H9 (cell line): ENCODE data around the gene USP20. TPM values are rescaled to one million over a fixed set of nuclear protein-coding genes. Genes with fewer than 3 reads are reported as not detected.
A peak's percentile ranks its signal among the peaks of the same experiment; 100 is the strongest.

ENCODE experiments used
- DNase-seq: peaks from one replicate; pipeline ENCODE4 v3.0.0-alpha.2; 2017
- H2AFZ ChIP-seq: one replicate; pipeline ENCODE4 v1.6.1; 2013; ENCODE audit warnings: mild to moderate bottlenecking, low read length, control low read depth, moderate library complexity
- H2AK5ac ChIP-seq: 2 replicates; pipeline ENCODE4 v1.6.1; 2013; ENCODE audit warnings: low read length, control low read depth, mixed read lengths; ENCODE audit not compliant: insufficient read length
- H2BK120ac ChIP-seq: one replicate; pipeline ENCODE4 v1.6.1; 2013; ENCODE audit warnings: low read depth, mild to moderate bottlenecking, low read length, control low read depth, inconsistent platforms; ENCODE audit not compliant: poor library complexity, severe bottlenecking
- H2BK12ac ChIP-seq: 2 replicates; pipeline ENCODE4 v1.6.1; 2013; ENCODE audit warnings: low read length, control low read depth, mixed read lengths, low read depth; ENCODE audit not compliant: insufficient read length
- H2BK15ac ChIP-seq: 2 replicates; pipeline ENCODE4 v1.6.1; 2013; ENCODE audit warnings: low read depth, low read length, control low read depth
- H2BK20ac ChIP-seq: one replicate; pipeline ENCODE4 v1.6.1; 2013; ENCODE audit warnings: low read depth, mild to moderate bottlenecking, low read length, control low read depth, inconsistent platforms; ENCODE audit not compliant: poor library complexity, severe bottlenecking
- H2BK5ac ChIP-seq: 2 replicates; pipeline ENCODE4 v1.6.1; 2013; ENCODE audit warnings: low read length, control low read depth, mixed read lengths; ENCODE audit not compliant: insufficient read length
- H3K14ac ChIP-seq: 2 replicates; pipeline ENCODE4 v1.6.1; 2013; ENCODE audit warnings: low read length, control low read depth; ENCODE audit not compliant: insufficient read depth
- H3K18ac ChIP-seq: 2 replicates; pipeline ENCODE4 v1.6.1; 2013; ENCODE audit warnings: low read depth, mild to moderate bottlenecking, mixed read lengths, low read length, control low read depth; ENCODE audit not compliant: insufficient read length
- H3K23ac ChIP-seq: 2 replicates; pipeline ENCODE4 v1.6.1; 2013; ENCODE audit warnings: low read length, control low read depth, mixed read lengths, low read depth; ENCODE audit not compliant: insufficient read length
- H3K23me2 ChIP-seq: 2 replicates; pipeline ENCODE4 v1.6.1; 2013; ENCODE audit warnings: low read depth, mild to moderate bottlenecking, mixed read lengths, low read length, control low read depth; ENCODE audit not compliant: insufficient read length, poor library complexity, severe bottlenecking
- H3K27ac ChIP-seq: 2 replicates; pipeline ENCODE4 v1.5.1; 2013; ENCODE audit warnings: low read length, control low read depth, mixed read lengths, low read depth; ENCODE audit not compliant: insufficient read length
- H3K27me3 ChIP-seq: 2 replicates; pipeline ENCODE4 v1.6.1; 2013; ENCODE audit warnings: low read length, control low read depth, inconsistent platforms; ENCODE audit not compliant: insufficient read depth
- H3K4ac ChIP-seq: 2 replicates; pipeline ENCODE4 v1.6.1; 2013; ENCODE audit warnings: low read depth, mild to moderate bottlenecking, control low read depth, inconsistent platforms, low read length, moderate library complexity
- H3K4me1 ChIP-seq: 2 replicates; pipeline ENCODE4 v1.6.1; 2013; ENCODE audit warnings: low read length, control low read depth, inconsistent platforms; ENCODE audit not compliant: insufficient read depth
- H3K4me2 ChIP-seq: 2 replicates; pipeline ENCODE4 v1.6.1; 2013; ENCODE audit warnings: low read length, control low read depth, mixed read lengths; ENCODE audit not compliant: insufficient read length, insufficient read depth
- H3K56ac ChIP-seq: 2 replicates; pipeline ENCODE4 v1.6.1; 2013; ENCODE audit warnings: low read depth, mild to moderate bottlenecking, mixed read lengths, low read length, control low read depth; ENCODE audit not compliant: insufficient read length
- H3K79me1 ChIP-seq: 2 replicates; pipeline ENCODE4 v1.6.1; 2013; ENCODE audit warnings: low read depth, mild to moderate bottlenecking, moderate library complexity, low read length, control low read depth, inconsistent platforms; ENCODE audit not compliant: insufficient read depth, poor library complexity, severe bottlenecking
- H3K79me2 ChIP-seq: 2 replicates; pipeline ENCODE4 v1.6.1; 2013; ENCODE audit warnings: low read length, control low read depth, inconsistent platforms; ENCODE audit not compliant: insufficient read depth
- H3K9ac ChIP-seq: 2 replicates; pipeline ENCODE4 v1.6.1; 2013; ENCODE audit warnings: low read length, control low read depth, mixed read lengths; ENCODE audit not compliant: insufficient read length; ENCODE audit errors: extremely low read depth
- H3K9me3 ChIP-seq: one replicate; pipeline ENCODE4 v1.6.1; 2013; ENCODE audit warnings: low read depth, low read length, inconsistent platforms; ENCODE audit not compliant: control insufficient read depth
- H3T11ph ChIP-seq: one replicate; pipeline ENCODE4 v1.6.1; 2013; ENCODE audit warnings: mild to moderate bottlenecking, low read length, control low read depth, inconsistent platforms
- H4K20me1 ChIP-seq: one replicate; pipeline ENCODE4 v1.6.1; 2013; ENCODE audit not compliant: control insufficient read depth, insufficient read length, insufficient read depth
- H4K5ac ChIP-seq: 2 replicates; pipeline ENCODE4 v1.6.1; 2013; ENCODE audit warnings: low read depth, mild to moderate bottlenecking, mixed read lengths, low read length, control low read depth; ENCODE audit not compliant: insufficient read length
- H4K8ac ChIP-seq: replicated peaks from 2 replicates; pipeline ENCODE4 v1.6.1; 2013; ENCODE audit warnings: low read length, control low read depth, mixed read lengths, low read depth; ENCODE audit not compliant: insufficient read length
- H4K91ac ChIP-seq: 2 replicates; pipeline ENCODE4 v1.6.1; 2013; ENCODE audit warnings: low read depth, mild to moderate bottlenecking, moderate library complexity, mixed read lengths, low read length, control low read depth; ENCODE audit not compliant: insufficient read length
- H3K27ac Mint-ChIP-seq, 3 experiments: 2 replicates in 2 of 3; 3 replicates in 1 of 3; pipeline ENCODE4 v1.8.0; 2020 to 2021; ENCODE audit warnings: mixed read lengths in 3 of 3, mild to moderate bottlenecking in 1 of 3, moderate library complexity in 1 of 3
- H3K27me3 Mint-ChIP-seq: 2 replicates; pipeline ENCODE4 v1.8.0; 2021; ENCODE audit warnings: low read depth, mild to moderate bottlenecking, moderate library complexity, mixed read lengths
- H3K36me3 Mint-ChIP-seq, 3 experiments: 2 replicates in 2 of 3; 3 replicates in 1 of 3; pipeline ENCODE4 v1.8.0; 2020 to 2021; ENCODE audit warnings: low read depth in 3 of 3, mixed read lengths in 3 of 3; ENCODE audit not compliant: insufficient read depth in 1 of 3
- H3K4me1 Mint-ChIP-seq, 2 experiments: 2 replicates each; pipeline ENCODE4 v1.8.0; 2020; ENCODE audit warnings: mixed read lengths in 2 of 2
- H3K4me3 Mint-ChIP-seq, 2 experiments: 2 replicates in 1 of 2; 3 replicates in 1 of 2; pipeline ENCODE4 v1.8.0; 2020 to 2021; ENCODE audit warnings: mild to moderate bottlenecking in 2 of 2, mixed read lengths in 2 of 2, moderate library complexity in 1 of 2
- H3K9me3 Mint-ChIP-seq, 2 experiments: 2 replicates in 1 of 2; 3 replicates in 1 of 2; pipeline ENCODE4 v1.8.0; 2020; ENCODE audit warnings: mild to moderate bottlenecking in 2 of 2, mixed read lengths in 2 of 2, moderate library complexity in 1 of 2
- CTCF ChIP-seq: fragments of 200-600 bp; sonication (generic); conservative IDR thresholded peaks from 3 replicates; pipeline ENCODE4 v1.8.0; 2021; ENCODE audit warnings: antibody characterized with exemption, mild to moderate bottlenecking
- WGBS: extraction: QIAGEN DNeasy Blood & Tissue Kit; methylation state at CpG from one replicate; pipeline ENCODE4 v1.1.7; 2013; ENCODE audit warnings: missing lambda C conversion rate, low lambda C conversion rate, mixed read lengths; ENCODE audit not compliant: insufficient read length; ENCODE audit errors: extremely low coverage; 5-methylcytosine and 5-hydroxymethylcytosine counted together
- total RNA-seq: library from RNA; stranded (reverse); gene quantifications from 2 replicates; pipeline ENCODE4 v1.2.1, GENCODE V29; 2021

The USP20 gene
- total RNA-seq, 1 experiment from 2014 or later = 20.9 TPM

DNA sequence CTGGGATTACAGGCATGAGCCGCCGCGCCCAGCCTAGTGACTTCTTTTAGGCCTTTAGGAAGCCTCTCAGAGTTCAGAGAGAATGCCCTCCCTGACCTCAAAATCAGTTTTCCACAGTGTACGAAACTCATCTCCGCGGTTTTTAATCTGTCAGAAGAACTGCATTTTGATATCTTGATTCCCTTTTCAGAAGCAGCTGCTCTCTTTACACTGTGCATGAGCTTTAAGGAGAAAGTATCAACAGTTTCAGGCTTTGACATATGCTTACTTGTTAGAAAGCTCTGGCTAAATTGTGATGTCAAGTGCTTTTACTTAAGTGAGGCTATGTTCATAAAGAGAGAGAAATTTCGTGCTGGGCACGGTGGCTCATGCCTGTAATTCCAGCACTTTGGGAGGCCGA lies 74.6 kb downstream of the USP20 start:
- WGBS = no CpG with 5 or more reads among the region's 9 CpGs
- H3K9me3 ChIP-seq = no peaks in the 10 kb centered on the region

More for the DNA sequence above, 74.6 kb downstream of the USP20 start:
- Histone ChIP-seq H3K23ac (no peak overlapping the region), H2AK5ac (no peak overlapping the region), H3K79me2 (no peaks in the 10 kb centered on the region), H3K18ac (no peak overlapping the region), H3K79me1 (no peaks in the 10 kb centered on the region), H2BK12ac (no peak overlapping the region), H3T11ph (no peak overlapping the region), H2BK5ac (no peak overlapping the region), H3K23me2 (no peaks in the 10 kb centered on the region), H4K20me1 (no peaks in the 10 kb centered on the region), H3K4me1 (peaks cover 3% of the 10 kb centered on the region; the same call in 1 of the 2 replicates), H2BK20ac (no peak overlapping the region), H2BK15ac (no peak overlapping the region), H2BK120ac (no peak overlapping the region), H3K4ac (no peak overlapping the region), H3K56ac (no peak overlapping the region), H2AFZ (no peak overlapping the region), H3K14ac (no peak overlapping the region), H3K27ac (no peak overlapping the region), H3K9ac (no peak overlapping the region), H4K8ac (no peak overlapping the region), H4K91ac (no peak overlapping the region), H3K4me2 (no peak overlapping the region), H3K27me3 (no peaks in the 10 kb centered on the region), H4K5ac (no peak overlapping the region)
- DNase-seq = no peak
- Mint-ChIP-seq H3K9me3 (peaks cover 3 to 5% of the 10 kb centered on the region in 2 experiments; a peak in 3 of 5 replicates), H3K27ac (peak overlapping the region in 2 of 3 experiments; percentile 82 to 89; a peak in 3 of 7 replicates), H3K4me3 (no peak overlapping the region), H3K36me3 (peaks cover 14 to 20% (median 18%) of the 10 kb centered on the region in 3 experiments), H3K4me1 (peaks cover 17 to 34% of the 10 kb centered on the region in 2 experiments), H3K27me3 (no peaks in the 10 kb centered on the region)
- TF ChIP-seq CTCF = no peak
